Esophagus squamous epithelium (tissue), 4 donors: Measurements from ENCODE around the gene POC1A.

Experiments
- POLR2A ChIP-seq, 4 donors: fragments of 450-650 bp; IDR thresholded peaks; one replicate each; pipeline ENCODE4 v1.6.1; 2017; ENCODE audit warnings: antibody characterized with exemption in 4 of 4, mild to moderate bottlenecking in 4 of 4, moderate library complexity in 3 of 4
- TF ChIP-seq, protein P1 (sequence below), 6 experiments: fragments of 450-650 bp in 4 of 6; fragments of 200-600 bp in 2 of 6; sonication (generic) in 2 of 6; IDR thresholded peaks; one replicate each; pipeline ENCODE4 v1.5.1; 2016 to 2019; ENCODE audit warnings: antibody characterized with exemption in 6 of 6, mild to moderate bottlenecking in 4 of 6, moderate library complexity in 4 of 6

DNA sequence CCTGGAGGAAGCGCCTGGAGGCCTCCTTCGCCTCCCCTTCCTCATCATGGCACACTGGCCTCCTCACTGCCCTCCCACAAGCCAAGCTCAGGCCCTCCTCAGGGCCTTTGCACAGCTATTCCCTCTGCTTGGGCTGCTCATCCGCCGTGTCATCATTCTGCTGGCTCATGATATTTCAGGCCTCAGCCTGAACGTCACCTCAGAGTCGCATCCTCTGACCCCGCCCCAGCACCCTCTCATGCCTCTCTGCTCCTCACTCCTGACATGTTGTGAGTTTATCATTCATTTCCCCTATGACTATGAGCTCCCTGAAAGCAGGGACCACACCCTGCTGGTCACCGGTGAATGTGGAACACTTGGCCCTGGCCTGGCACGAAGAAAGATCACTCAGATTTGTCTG, 20.7 kb upstream of the POC1A start:
- TF ChIP-seq, protein P1, sequence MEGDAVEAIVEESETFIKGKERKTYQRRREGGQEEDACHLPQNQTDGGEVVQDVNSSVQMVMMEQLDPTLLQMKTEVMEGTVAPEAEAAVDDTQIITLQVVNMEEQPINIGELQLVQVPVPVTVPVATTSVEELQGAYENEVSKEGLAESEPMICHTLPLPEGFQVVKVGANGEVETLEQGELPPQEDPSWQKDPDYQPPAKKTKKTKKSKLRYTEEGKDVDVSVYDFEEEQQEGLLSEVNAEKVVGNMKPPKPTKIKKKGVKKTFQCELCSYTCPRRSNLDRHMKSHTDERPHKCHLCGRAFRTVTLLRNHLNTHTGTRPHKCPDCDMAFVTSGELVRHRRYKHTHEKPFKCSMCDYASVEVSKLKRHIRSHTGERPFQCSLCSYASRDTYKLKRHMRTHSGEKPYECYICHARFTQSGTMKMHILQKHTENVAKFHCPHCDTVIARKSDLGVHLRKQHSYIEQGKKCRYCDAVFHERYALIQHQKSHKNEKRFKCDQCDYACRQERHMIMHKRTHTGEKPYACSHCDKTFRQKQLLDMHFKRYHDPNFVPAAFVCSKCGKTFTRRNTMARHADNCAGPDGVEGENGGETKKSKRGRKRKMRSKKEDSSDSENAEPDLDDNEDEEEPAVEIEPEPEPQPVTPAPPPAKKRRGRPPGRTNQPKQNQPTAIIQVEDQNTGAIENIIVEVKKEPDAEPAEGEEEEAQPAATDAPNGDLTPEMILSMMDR (IDR thresholded peaks at IDR 0.05) = no peak
- no peak for TF ChIP-seq POLR2A (IDR thresholded peaks at IDR 0.05)
